ENCODE results near the gene IQCF6.
"Not testable (repeated sequence)": the region's sequence is repeated elsewhere in the genome, so short reads cannot be mapped to it uniquely, and the experiment has no call there.

The IQCF6 gene

GRCh38 chr3:51779137-51779536 lies at the start of gene IQCF6:
TSS of gene IQCF6 (minus strand) at chr3:51779237. CDS start at chr3:51779224, 13 bp downstream.
- DNase-seq: no peak

- DNase-seq: no peak
Measured at GRCh38 chr3:51828297-51828696, 49.3 kb upstream of the IQCF6 start.

GRCh38 chr3:51819709-51820406 lies 40.8 kb upstream of the IQCF6 start:
- DNase-seq: no peak

- DNase-seq: no peak
Measured at GRCh38 chr3:51819151-51819550, 40.1 kb upstream of the IQCF6 start.

- no peak for DNase-seq
Measured at GRCh38 chr3:51817375-51817774, 38.3 kb upstream of the IQCF6 start.

- no peak for DNase-seq
Measured at GRCh38 chr3:51816723-51817122, 37.7 kb upstream of the IQCF6 start.

GRCh38 chr3:51815614-51816013 lies 36.6 kb upstream of the IQCF6 start:
- no peak for DNase-seq

- no peak for DNase-seq
Measured at GRCh38 chr3:51814034-51814433, 35.0 kb upstream of the IQCF6 start.

GRCh38 chr3:51813539-51813938 lies 34.5 kb upstream of the IQCF6 start:
- DNase-seq: no peak

GRCh38 chr3:51808934-51809333 lies 29.9 kb upstream of the IQCF6 start:
- DNase-seq: no peak

- DNase-seq: no peak
Measured at GRCh38 chr3:51802106-51802703, 23.2 kb upstream of the IQCF6 start.

- no peak for DNase-seq
Measured at GRCh38 chr3:51800750-51801125, 21.7 kb upstream of the IQCF6 start.

GRCh38 chr3:51799879-51800749 lies 21.1 kb upstream of the IQCF6 start:
- DNase-seq: no peak

GRCh38 chr3:51798411-51798963 lies 19.4 kb upstream of the IQCF6 start:
- DNase-seq: no peak

GRCh38 chr3:51796854-51797253 lies 17.8 kb upstream of the IQCF6 start:
- DNase-seq: no peak

GRCh38 chr3:51794206-51794605 lies 15.2 kb upstream of the IQCF6 start:
- no peak for DNase-seq

- DNase-seq: no peak
Measured at GRCh38 chr3:51792206-51792605, 13.2 kb upstream of the IQCF6 start.

- no peak for DNase-seq
Measured at GRCh38 chr3:51789437-51789836, 10.4 kb upstream of the IQCF6 start.

- not testable (repeated sequence) for DNase-seq
Measured at GRCh38 chr3:51787576-51787975, 8.5 kb upstream of the IQCF6 start.

- DNase-seq: no peak
Measured at GRCh38 chr3:51786267-51786666, 7.2 kb upstream of the IQCF6 start.

GRCh38 chr3:51778554-51778953 lies 483 bp downstream of the IQCF6 start:
- no peak for DNase-seq

- DNase-seq: no peak
Measured at GRCh38 chr3:51777985-51778384, 1.1 kb downstream of the IQCF6 start.

GRCh38 chr3:51773529-51774056 lies 5.4 kb downstream of the IQCF6 start:
- DNase-seq: no peak
